ENCODE measurements around the gene SLC22A4.

SLC22A4 gene

GRCh38 chr5:132297211-132297940 lies 3.2 kb downstream of the SLC22A4 start:
- Mint-ChIP-seq H3K9me3 (no peaks in the 10 kb centered on the region), H3K4me1 (ENCODE audit: low read depth) (peaks cover 38% of the 10 kb centered on the region), H3K36me3 (ENCODE audit: low read depth) (peaks cover 6% of the 10 kb centered on the region), H3K27ac (no peak overlapping the region), H3K4me3 (no peak overlapping the region), H3K27me3 (peaks cover 9% of the 10 kb centered on the region)
- DNase-seq = no peak

DNA sequence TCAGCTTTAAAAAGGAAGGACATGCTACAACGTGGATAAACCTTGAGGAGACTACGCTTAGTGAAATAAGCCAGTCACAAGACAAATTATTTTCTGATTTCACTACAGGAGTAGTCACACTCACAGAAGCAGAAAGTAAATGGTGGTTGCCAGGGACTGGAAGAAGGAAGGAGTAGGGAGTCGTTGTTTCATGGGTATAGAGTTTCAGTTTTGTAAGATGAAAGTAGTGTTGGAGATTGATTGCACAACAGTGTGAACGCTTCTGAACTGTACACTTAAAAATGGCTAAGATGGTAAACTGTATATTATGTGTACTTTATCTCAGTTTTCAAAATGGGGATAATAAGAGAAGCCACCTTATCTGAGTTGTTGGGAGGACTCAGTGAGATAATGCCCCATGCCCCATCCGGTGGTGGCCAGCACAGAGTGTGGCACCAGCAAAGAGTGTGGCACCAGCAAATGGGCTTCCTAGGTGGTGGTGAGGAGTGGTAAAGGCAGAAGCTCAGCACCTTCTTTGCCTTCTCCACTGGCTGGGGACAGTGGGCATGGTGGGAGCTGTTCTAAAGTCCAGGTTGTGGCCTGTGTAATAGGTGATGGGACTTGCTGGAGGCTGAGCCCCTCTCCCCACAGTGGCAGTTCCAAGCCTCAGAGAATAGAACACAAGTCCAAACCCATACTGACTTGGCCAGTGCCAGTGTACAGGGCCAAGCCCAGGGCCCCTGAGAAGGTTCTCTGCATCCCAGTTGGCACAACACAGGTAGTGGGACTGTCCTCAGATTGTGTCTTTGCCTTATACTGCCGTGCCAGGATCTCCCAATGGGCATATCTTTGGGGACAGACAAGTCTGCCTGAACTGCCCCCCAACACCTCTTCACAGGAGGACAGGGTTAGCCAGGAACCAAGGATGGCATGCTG lies 4.4 kb downstream of the SLC22A4 start:
- Mint-ChIP-seq H3K27ac (no peak overlapping the region), H3K36me3 (ENCODE audit: low read depth) (peaks cover 6% of the 10 kb centered on the region), H3K4me3 (no peak overlapping the region), H3K9me3 (peaks cover under 1% of the 10 kb centered on the region), H3K4me1 (ENCODE audit: low read depth) (peaks cover 31% of the 10 kb centered on the region), H3K27me3 (peaks cover 9% of the 10 kb centered on the region)
- no peak for DNase-seq

DNA sequence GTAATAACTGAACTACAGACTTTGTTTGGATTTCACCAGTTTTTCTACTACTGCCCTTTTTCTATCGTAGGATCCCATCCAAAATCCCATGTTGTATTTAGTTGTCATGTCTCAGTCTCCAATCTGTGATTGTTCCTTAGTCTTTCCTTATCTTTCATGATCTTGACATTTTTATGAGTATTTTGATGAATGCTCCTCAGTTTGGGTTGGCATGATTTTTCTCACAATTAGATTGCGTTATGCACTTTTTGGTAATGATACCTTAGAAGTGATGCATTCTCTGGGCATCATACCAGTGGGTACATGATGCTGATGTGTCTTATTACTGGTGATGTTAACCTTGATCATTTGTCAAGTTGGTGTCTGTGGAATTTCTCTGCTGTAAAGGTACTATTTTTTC lies 5.7 kb downstream of the SLC22A4 start:
- Mint-ChIP-seq H3K4me1 (ENCODE audit: low read depth) (peaks cover 25% of the 10 kb centered on the region), H3K4me3 (no peak overlapping the region), H3K9me3 (peaks cover 8% of the 10 kb centered on the region), H3K36me3 (ENCODE audit: low read depth) (peaks cover 3% of the 10 kb centered on the region), H3K27me3 (peaks cover 9% of the 10 kb centered on the region), H3K27ac (no peak overlapping the region)
- no peak for DNase-seq

GRCh38 chr5:132300577-132301343 lies 6.6 kb downstream of the SLC22A4 start:
- H3K27me3 Mint-ChIP-seq = peaks cover 9% of the 10 kb centered on the region
- H3K4me3 Mint-ChIP-seq = no peak overlapping the region
- peaks cover 3% of the 10 kb centered on the region for H3K36me3 Mint-ChIP-seq (ENCODE audit: low read depth)
- peaks cover 13% of the 10 kb centered on the region for H3K9me3 Mint-ChIP-seq
- no peak overlapping the region for H3K27ac Mint-ChIP-seq
- no peak for DNase-seq
- H3K4me1 Mint-ChIP-seq (ENCODE audit: low read depth) = peaks cover 16% of the 10 kb centered on the region

DNA sequence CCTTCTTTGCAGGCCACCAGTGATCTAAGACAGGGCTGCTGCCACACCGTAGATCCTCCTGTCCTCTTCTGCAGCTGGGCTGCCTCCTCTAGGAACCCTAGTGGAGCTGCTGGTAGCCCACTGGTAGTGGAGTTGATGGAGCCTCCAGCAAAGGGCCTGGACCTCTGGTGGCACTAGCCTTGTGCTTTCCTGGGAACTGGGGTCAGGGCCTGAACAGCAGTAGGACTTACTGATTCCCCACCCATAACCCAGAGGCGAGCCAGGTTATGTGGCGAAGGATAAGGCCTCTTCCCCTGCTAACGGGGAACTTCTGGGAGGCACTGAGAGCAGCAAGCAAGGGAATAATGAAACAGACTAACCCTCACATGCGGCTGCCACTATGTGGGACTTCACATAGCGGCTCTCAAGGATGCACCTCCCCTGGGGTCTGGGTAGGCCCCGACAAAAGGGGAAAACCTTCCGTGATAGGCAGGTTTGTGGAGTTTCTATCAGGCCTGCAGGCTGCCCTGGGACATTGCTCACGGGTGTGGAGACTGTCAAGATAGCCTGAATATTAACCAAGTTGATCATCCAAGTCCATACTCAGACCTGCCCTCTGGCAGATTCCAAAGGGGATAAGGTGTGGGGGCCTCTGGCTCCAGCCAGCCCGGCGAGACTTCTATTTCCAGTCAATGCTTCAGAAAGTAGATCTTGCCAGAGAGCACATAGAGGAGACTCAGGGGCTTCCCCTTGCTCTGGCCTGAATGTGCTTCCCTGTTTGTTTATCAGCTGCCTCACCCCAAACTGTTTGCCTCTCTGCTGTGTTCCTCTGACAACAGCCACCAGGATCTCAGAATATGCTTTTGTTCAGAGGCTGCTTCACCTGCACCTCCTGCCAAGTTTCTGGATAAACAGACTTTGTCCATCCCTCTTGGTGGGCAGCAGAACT lies 7.4 kb downstream of the SLC22A4 start:
- DNase-seq = no peak
- peaks cover 5% of the 10 kb centered on the region for H3K27me3 Mint-ChIP-seq
- peaks cover 3% of the 10 kb centered on the region for H3K36me3 Mint-ChIP-seq (ENCODE audit: low read depth)
- H3K9me3 Mint-ChIP-seq = peaks cover 13% of the 10 kb centered on the region
- no peak overlapping the region for H3K27ac Mint-ChIP-seq
- H3K4me3 Mint-ChIP-seq = no peak overlapping the region
- peaks cover 10% of the 10 kb centered on the region for H3K4me1 Mint-ChIP-seq (ENCODE audit: low read depth)

DNA sequence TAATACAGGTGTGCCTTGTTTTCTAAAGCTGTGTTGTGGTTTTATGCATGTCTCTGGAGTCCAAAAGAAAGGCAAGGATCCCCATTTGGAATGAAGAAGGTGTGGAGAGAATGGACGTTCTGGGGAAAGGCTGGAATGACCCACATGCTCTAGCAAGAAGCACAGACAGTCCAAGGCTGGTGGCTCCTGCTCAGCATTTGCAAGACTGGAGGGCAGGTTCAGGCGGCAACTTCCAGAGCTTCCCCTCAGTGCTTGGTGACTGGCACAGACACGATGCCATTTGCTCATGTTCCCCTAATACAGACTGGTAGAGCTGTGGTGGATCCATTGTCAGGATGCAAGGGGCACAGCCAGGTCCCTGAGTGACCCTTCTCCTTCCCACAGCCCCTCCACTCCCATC lies 8.2 kb downstream of the SLC22A4 start:
- H3K36me3 Mint-ChIP-seq (ENCODE audit: low read depth) = peaks cover 3% of the 10 kb centered on the region
- H3K27ac Mint-ChIP-seq = no peak overlapping the region
- peaks cover under 1% of the 10 kb centered on the region for H3K27me3 Mint-ChIP-seq
- peaks cover 13% of the 10 kb centered on the region for H3K9me3 Mint-ChIP-seq
- H3K4me3 Mint-ChIP-seq = no peak overlapping the region
- DNase-seq = no peak
- H3K4me1 Mint-ChIP-seq (ENCODE audit: low read depth) = peaks cover 6% of the 10 kb centered on the region

- DNase-seq = no peak
- peaks cover 13% of the 10 kb centered on the region for H3K9me3 Mint-ChIP-seq
- H3K4me1 Mint-ChIP-seq (ENCODE audit: low read depth) = no peaks in the 10 kb centered on the region
- no peak overlapping the region for H3K4me3 Mint-ChIP-seq
- no peak overlapping the region for H3K27ac Mint-ChIP-seq
- H3K27me3 Mint-ChIP-seq = no peaks in the 10 kb centered on the region
- peaks cover 3% of the 10 kb centered on the region for H3K36me3 Mint-ChIP-seq (ENCODE audit: low read depth)
These were observed 9.4 kb downstream of the SLC22A4 start for GRCh38 chr5:132303589-132303988.

DNA sequence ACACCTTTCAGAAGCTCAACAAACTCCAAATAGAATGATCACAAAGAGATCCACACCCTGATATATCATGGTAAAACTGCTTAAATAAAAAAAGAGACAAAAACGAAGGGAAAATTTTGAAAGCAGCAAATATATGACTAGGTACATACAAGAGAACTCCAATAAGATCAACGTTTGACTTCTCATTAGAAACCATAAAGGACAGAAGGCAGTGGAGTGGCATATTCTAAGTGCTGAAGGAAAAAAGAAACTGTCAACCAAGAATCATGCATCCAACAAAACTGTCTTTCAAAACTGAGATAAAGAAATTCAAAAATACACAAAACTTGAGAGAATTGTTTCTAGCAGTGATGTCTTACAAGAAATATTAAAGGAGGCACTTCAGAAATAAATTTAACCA lies 11.2 kb downstream of the SLC22A4 start:
- peaks cover 3% of the 10 kb centered on the region for H3K36me3 Mint-ChIP-seq (ENCODE audit: low read depth)
- no peak overlapping the region for H3K27ac Mint-ChIP-seq
- H3K27me3 Mint-ChIP-seq = no peaks in the 10 kb centered on the region
- H3K9me3 Mint-ChIP-seq = peaks cover 13% of the 10 kb centered on the region
- no peak overlapping the region for H3K4me3 Mint-ChIP-seq
- no peak for DNase-seq
- no peaks in the 10 kb centered on the region for H3K4me1 Mint-ChIP-seq (ENCODE audit: low read depth)

GRCh38 chr5:132308701-132309100 lies 14.5 kb downstream of the SLC22A4 start:
- H3K36me3 Mint-ChIP-seq (ENCODE audit: low read depth) = no peaks in the 10 kb centered on the region
- no peak for DNase-seq
- no peaks in the 10 kb centered on the region for H3K4me1 Mint-ChIP-seq (ENCODE audit: low read depth)
- H3K9me3 Mint-ChIP-seq = peaks cover 11% of the 10 kb centered on the region
- no peak overlapping the region for H3K4me3 Mint-ChIP-seq
- H3K27me3 Mint-ChIP-seq = no peaks in the 10 kb centered on the region
- H3K27ac Mint-ChIP-seq = no peak overlapping the region

DNA sequence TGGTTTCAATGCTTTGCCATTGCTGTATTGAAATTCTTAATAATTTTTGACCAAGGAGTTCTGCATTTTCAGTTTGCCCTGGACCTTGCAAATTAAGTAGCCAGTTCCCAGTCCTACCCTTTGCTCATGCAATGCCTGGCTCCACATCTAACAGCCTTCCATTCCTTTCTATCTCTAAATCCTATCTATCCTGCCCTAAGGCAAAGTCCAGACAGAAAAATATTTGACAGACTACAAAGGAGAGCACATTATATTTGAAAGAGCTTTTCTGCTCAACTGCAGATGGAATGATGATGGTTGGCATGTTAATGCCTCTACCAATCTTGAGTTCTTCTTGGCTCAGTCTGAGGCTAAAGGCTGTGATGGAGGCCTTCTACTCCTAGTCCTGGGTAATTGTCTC lies 15.5 kb downstream of the SLC22A4 start:
- Mint-ChIP-seq H3K4me3 (no peak overlapping the region), H3K4me1 (ENCODE audit: low read depth) (no peaks in the 10 kb centered on the region), H3K36me3 (ENCODE audit: low read depth) (no peaks in the 10 kb centered on the region), H3K27ac (no peak overlapping the region), H3K27me3 (no peaks in the 10 kb centered on the region), H3K9me3 (peaks cover 5% of the 10 kb centered on the region)
- no peak for DNase-seq

DNA sequence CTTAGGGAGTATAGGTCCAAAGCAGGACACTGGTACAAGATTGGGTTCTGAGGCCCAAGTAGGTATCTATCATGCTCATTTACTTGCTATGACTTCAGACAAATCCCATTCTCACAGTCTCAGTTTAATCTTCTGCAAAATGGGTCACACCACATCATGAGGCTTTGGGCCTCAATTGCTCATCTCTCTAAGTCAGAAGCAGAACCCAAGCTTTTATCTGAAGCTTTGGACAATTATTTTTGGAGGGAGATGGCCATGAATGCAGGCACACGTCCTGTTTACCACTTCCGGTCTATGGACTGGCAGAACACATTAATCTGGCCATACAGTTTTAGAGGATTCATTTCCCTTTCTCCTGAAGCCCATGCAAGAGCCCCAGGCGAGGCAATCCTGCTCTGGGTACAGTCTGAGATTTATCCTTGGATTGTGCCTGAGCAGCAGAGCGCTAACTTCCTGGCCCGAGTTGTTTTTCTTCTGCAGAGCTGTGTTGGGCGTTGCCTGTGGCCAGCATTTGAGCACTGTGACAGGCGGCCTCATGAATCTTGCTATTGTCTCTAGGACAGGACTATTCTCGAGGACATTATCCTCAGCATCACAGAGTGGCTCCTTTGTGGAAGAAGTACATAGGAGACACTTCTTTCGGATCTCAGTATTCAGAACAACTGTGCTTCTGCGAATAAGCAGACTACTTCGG lies 16.1 kb downstream of the SLC22A4 start:
- DNase-seq = no peak
- no peaks in the 10 kb centered on the region for H3K4me1 Mint-ChIP-seq (ENCODE audit: low read depth)

GRCh38 chr5:132313366-132313765 lies 19.2 kb downstream of the SLC22A4 start:
- Mint-ChIP-seq H3K9me3 (no peaks in the 10 kb centered on the region), H3K27me3 (no peaks in the 10 kb centered on the region), H3K36me3 (ENCODE audit: low read depth) (no peaks in the 10 kb centered on the region), H3K4me1 (ENCODE audit: low read depth) (no peaks in the 10 kb centered on the region), H3K4me3 (no peak overlapping the region), H3K27ac (no peak overlapping the region)
- no peak for DNase-seq

More for the DNA sequence above, 16.1 kb downstream of the SLC22A4 start:
- Mint-ChIP-seq H3K36me3 (ENCODE audit: low read depth) (no peaks in the 10 kb centered on the region), H3K4me3 (no peak overlapping the region), H3K9me3 (peaks cover 1% of the 10 kb centered on the region), H3K27ac (no peak overlapping the region), H3K27me3 (no peaks in the 10 kb centered on the region)

GRCh38 chr5:132313961-132314432 lies 19.8 kb downstream of the SLC22A4 start:
- no peaks in the 10 kb centered on the region for H3K9me3 Mint-ChIP-seq
- no peaks in the 10 kb centered on the region for H3K36me3 Mint-ChIP-seq (ENCODE audit: low read depth)
- H3K4me1 Mint-ChIP-seq (ENCODE audit: low read depth) = no peaks in the 10 kb centered on the region

More at GRCh38 chr5:132313961-132314432, 19.8 kb downstream of the SLC22A4 start:
- DNase-seq = no peak
- no peaks in the 10 kb centered on the region for H3K27me3 Mint-ChIP-seq
- peak overlapping the region; percentile 2 for H3K27ac Mint-ChIP-seq
- H3K4me3 Mint-ChIP-seq = no peak overlapping the region

Measured in activated T-cell treated with anti-CD3 and anti-CD28 coated beads, Interleukin-2, amount 50 U/mL, for 24 hours (primary cell).